HG03139 (cell line): ENCODE data around the gene DMRTB1.

Experiments used
- ATAC-seq: cut with Tn5 transposase; IDR thresholded peaks from one replicate; pipeline ENCODE4 v1.9.1; 2021; ENCODE audit not compliant: unreplicated experiment

DMRTB1 gene

GRCh38 chr1:53507116-53507820, 48.1 kb downstream of the DMRTB1 start:
- ATAC-seq, result no peak

- ATAC-seq, result no peak
Measured at GRCh38 chr1:53508056-53508990, 49.1 kb downstream of the DMRTB1 start.

DNA sequence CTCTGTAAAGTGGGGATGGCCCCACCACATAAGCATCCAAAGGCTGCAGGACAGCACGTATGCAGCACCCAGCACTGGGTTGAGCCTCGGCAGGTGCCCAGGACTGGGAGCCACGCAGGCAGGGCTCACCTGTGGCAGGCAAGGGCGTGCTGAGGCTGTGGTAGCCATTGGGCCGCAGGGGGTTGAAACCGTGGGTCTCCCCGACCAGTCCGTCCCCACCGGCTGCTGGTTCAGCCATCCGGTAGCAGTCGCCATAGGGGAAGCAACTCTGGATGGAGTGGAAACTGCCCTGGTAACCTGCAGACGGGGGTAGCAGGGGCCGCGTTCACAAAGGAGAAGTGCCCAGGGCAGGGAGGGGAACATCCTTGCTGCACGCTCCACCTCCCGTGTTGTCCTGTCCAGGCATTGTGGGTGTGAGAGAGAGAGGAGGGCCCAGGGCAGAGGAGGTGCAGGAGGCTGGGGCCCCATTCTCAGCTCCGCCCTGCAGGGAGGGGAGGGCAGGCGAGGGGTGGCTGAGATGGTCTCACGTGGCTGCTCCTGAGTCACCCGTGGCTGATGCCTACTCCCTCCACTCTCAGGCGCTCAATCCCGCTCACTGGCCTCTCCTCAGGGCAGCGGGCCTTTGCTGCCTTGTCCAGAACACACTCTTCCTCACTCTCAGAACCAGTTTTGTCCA, 49.9 kb downstream of the DMRTB1 start:
- ATAC-seq, result no peak

GRCh38 chr1:53509775-53510174, 50.6 kb downstream of the DMRTB1 start:
- no peak for ATAC-seq

DNA sequence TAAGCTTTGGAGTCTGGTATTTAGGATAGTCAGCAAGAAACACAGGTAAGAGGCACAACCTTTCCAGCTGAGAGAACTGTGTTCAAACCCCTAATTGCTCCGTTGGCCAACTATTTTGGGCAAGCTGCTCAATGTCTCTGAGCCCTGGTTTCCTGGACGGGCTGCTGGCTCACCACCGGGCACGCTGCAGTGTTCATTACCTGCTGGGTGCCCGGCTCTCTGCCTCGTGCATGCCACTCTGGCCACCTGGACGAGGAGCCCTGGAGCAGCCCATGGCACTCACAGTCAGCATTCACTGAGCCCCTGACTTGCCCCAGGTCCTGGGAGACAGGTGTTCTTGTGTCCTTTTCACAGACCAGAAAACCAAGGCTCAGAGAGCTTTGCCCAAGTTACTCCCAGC, 51.0 kb downstream of the DMRTB1 start:
- ATAC-seq, result no peak

DNA sequence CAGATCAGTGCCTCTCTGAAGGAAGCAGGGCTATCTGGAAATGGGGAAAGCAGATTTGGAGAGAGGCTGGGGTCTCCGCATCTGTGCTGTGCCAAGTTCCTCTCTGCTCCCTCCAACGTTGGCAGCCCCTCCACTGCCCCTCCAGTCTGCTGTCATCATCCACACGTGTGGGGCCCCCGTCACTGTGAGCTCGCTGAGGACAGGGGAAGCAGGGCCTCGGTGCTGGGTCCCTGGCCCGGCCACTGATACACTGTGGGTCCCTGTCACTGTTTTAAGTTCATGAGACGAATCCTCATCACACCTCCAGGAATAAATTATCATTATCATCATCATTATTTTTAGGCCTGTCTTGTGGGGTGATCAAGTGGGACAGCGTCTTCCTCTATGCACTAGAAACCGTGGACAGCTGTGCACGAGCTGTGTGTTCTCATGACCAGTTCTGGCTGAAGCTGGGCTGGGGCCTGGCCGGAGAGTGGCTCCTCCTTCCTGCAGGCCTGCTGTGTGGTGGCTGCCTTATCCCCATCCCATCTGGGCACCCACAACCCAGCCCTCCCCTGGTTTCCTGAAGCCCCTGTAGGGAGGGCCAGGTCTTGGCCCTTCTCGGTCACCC, 52.2 kb downstream of the DMRTB1 start:
- ATAC-seq, result no peak

GRCh38 chr1:53511933-53512806, 53.0 kb downstream of the DMRTB1 start:
- no peak for ATAC-seq

- ATAC-seq, result no peak
Measured at GRCh38 chr1:53512807-53513755, 53.9 kb downstream of the DMRTB1 start.

GRCh38 chr1:53513846-53514245, 54.6 kb downstream of the DMRTB1 start:
- no peak for ATAC-seq

DNA sequence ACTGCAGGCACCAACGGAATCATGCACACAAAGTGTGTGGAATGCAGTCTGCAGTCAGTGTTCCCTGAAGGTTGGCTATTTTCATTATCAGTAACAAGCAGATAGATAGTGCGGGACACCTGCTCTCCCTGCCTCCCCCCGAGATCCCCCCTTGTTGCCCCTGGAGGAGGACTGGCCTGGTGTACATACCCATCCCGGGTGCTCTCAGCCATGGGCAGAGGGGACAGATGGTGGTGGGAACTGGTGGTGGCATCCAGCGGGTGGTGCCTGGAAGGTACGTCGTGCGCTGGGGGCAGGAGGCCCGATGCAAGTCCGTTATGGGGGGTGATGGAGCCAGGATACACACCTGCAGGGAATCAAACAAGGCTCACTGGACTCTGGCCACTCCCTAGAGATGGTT, 55.2 kb downstream of the DMRTB1 start:
- no peak for ATAC-seq

- no peak for ATAC-seq
Measured at GRCh38 chr1:53516181-53516580, 57.0 kb downstream of the DMRTB1 start.
